ENCODE data around the gene KRT4. TPM values are rescaled to one million over a fixed set of nuclear protein-coding genes. Genes with fewer than 3 reads are reported as not detected.

Gene KRT4
- total and polyA plus RNA-seq, 7 donors: 0.12 to 1.7 (median 0.43) TPM; not detected in 3

GRCh38 chr12:52815161-52815560 is 1.2 kb upstream of the KRT4 start:
- WGBS, 3 donors: 89 to 93% (median 91%) methylated on average over 4 of the region's 4 CpGs
- no peak for TF ChIP-seq CTCF (IDR thresholded peaks at IDR 0.05)
- no peak overlapping the region for H3K27ac ChIP-seq
- H3K4me1 ChIP-seq: no peaks in the 10 kb centered on the region
- H3K4me3 ChIP-seq: no peak overlapping the region
- intact Hi-C loops (cut with DNase I): no loop called here
- ATAC-seq: no peak
- H3K27me3 ChIP-seq (ENCODE audit: insufficient read depth in 3 of 3, low read length in 2 of 3): peaks cover 0 to 24% (median 5%) of the 10 kb centered on the region in 3 donors
- no peaks in the 10 kb centered on the region for H3K9me3 ChIP-seq
- DNase-seq: no peak
- no peaks in the 10 kb centered on the region for H3K36me3 ChIP-seq (ENCODE audit: insufficient read depth in 1 of 2, low read depth in 1 of 2)

GRCh38 chr12:52814710-52815155 is 817 bp upstream of the KRT4 start:
- DNase-seq: no peak
- no peaks in the 10 kb centered on the region for H3K9me3 ChIP-seq
- peaks cover 0 to 20% (median 4%) of the 10 kb centered on the region in 3 donors for H3K27me3 ChIP-seq (ENCODE audit: insufficient read depth in 3 of 3, low read length in 2 of 3)
- H3K4me3 ChIP-seq: no peak overlapping the region
- intact Hi-C loops (cut with DNase I): no loop called here
- no peak overlapping the region for H3K27ac ChIP-seq
- 70 to 81% (median 75%) methylated on average over 4 of the region's 4 CpGs for WGBS, 3 donors
- no peak for ATAC-seq
- TF ChIP-seq CTCF (IDR thresholded peaks at IDR 0.05): no peak
- no peaks in the 10 kb centered on the region for H3K36me3 ChIP-seq (ENCODE audit: insufficient read depth in 1 of 2, low read depth in 1 of 2)
- H3K4me1 ChIP-seq: no peaks in the 10 kb centered on the region

- no peaks in the 10 kb centered on the region for H3K9me3 ChIP-seq
- no peak overlapping the region for H3K4me3 ChIP-seq
- ATAC-seq (no peak), DNase-seq (no peak)
- H3K36me3 ChIP-seq (ENCODE audit: insufficient read depth in 1 of 2, low read depth in 1 of 2): no peaks in the 10 kb centered on the region
- peaks cover 0 to 9% (median 2%) of the 10 kb centered on the region in 3 donors for H3K27me3 ChIP-seq (ENCODE audit: insufficient read depth in 3 of 3, low read length in 2 of 3)
- TF ChIP-seq CTCF (IDR thresholded peaks at IDR 0.05): no peak
- WGBS, 3 donors: 81 to 91% (median 87%) methylated on average over 10 of the region's 10 CpGs
- no peak overlapping the region for H3K27ac ChIP-seq
- no peaks in the 10 kb centered on the region for H3K4me1 ChIP-seq
- intact Hi-C loops (cut with DNase I): no loop called here
Measured at GRCh38 chr12:52813203-52813819, 605 bp downstream of the KRT4 start.

- no peaks in the 10 kb centered on the region for H3K36me3 ChIP-seq (ENCODE audit: insufficient read depth in 1 of 2, low read depth in 1 of 2)
- no peaks in the 10 kb centered on the region for H3K4me1 ChIP-seq
- H3K27me3 ChIP-seq (ENCODE audit: insufficient read depth in 3 of 3, low read length in 2 of 3): peaks cover 0 to 8% (median 0%) of the 10 kb centered on the region in 3 donors
- H3K9me3 ChIP-seq: no peaks in the 10 kb centered on the region
- WGBS, 3 donors: 51 to 54% (median 54%) methylated on average over 3 of the region's 3 CpGs
- H3K27ac ChIP-seq: no peak overlapping the region
- no peak for DNase-seq
- TF ChIP-seq CTCF (IDR thresholded peaks at IDR 0.05): no peak
- intact Hi-C loops (cut with DNase I): no loop called here
- ATAC-seq: no peak
- no peak overlapping the region for H3K4me3 ChIP-seq
Measured at GRCh38 chr12:52812749-52813148, 1.2 kb downstream of the KRT4 start.

GRCh38 chr12:52812073-52812400 is 1.9 kb downstream of the KRT4 start:
- intact Hi-C loops (cut with DNase I): no loop called here
- no peaks in the 10 kb centered on the region for H3K4me1 ChIP-seq
- no peak overlapping the region for H3K4me3 ChIP-seq
- no peaks in the 10 kb centered on the region for H3K9me3 ChIP-seq
- peaks cover 0 to 7% (median 0%) of the 10 kb centered on the region in 3 donors for H3K27me3 ChIP-seq (ENCODE audit: insufficient read depth in 3 of 3, low read length in 2 of 3)
- no peak overlapping the region for H3K27ac ChIP-seq
- 62 to 68% (median 66%) methylated on average over 4 of the region's 4 CpGs for WGBS, 3 donors
- DNase-seq (no peak), ATAC-seq (no peak)
- H3K36me3 ChIP-seq (ENCODE audit: insufficient read depth in 1 of 2, low read depth in 1 of 2): no peaks in the 10 kb centered on the region
- TF ChIP-seq CTCF (IDR thresholded peaks at IDR 0.05): no peak

Measured in psoas muscle (tissue), 8 donors.